Upper lobe of right lung (tissue), 1 donor: ENCODE measurements around the gene SPPL2A. TPM values are rescaled to one million over a fixed set of nuclear protein-coding genes. Genes with fewer than 3 reads are reported as not detected.

Source experiments
- ATAC-seq: fragments of 200-7000 bp; cut with Tn5 transposase; one replicate; pipeline ENCODE4 v1.9.1; 2020; ENCODE audit warnings: mild to moderate bottlenecking, moderate library complexity
- DNase-seq: peaks from one replicate; pipeline ENCODE4 v3.0.0-alpha.2; 2020
- H3K27ac ChIP-seq: fragments of 200-600 bp; one replicate; pipeline ENCODE4 v1.8.0; 2022
- H3K27me3 ChIP-seq: fragments of 200-600 bp; one replicate; pipeline ENCODE4 v1.8.0; 2022; ENCODE audit warnings: mild to moderate bottlenecking
- H3K36me3 ChIP-seq: fragments of 200-600 bp; one replicate; pipeline ENCODE4 v1.8.0; 2022
- H3K4me1 ChIP-seq: fragments of 200-600 bp; one replicate; pipeline ENCODE4 v1.8.0; 2022
- H3K4me3 ChIP-seq: fragments of 200-600 bp; one replicate; pipeline ENCODE4 v1.8.0; 2022; ENCODE audit warnings: mild to moderate bottlenecking
- H3K9me3 ChIP-seq: fragments of 200-600 bp; one replicate; pipeline ENCODE4 v1.8.0; 2022
- intact Hi-C: fragments of 100-400 bp; cut with DNase I; formaldehyde crosslinking; loops from one replicate; pipeline ENCODE4 v1.11.0; 2022
- total RNA-seq: library from RNA; stranded (reverse); fragmentation: NEBNext Ultra II Directional; extraction: Animal tissue kit (Norgen Biotek cat#: 25700); gene quantifications from one replicate; pipeline ENCODE4 v1.2.1, GENCODE V29; 2021
- TF ChIP-seq, protein P1 (sequence below): fragments of 200-600 bp; IDR thresholded peaks from one replicate; pipeline ENCODE4 v1.8.0; 2022; ENCODE audit warnings: antibody characterized with exemption
- donor health status: DM: no; HTN: yes; CAD: no; lungs with severe emphysema.

SPPL2A gene
- total RNA-seq, 1 donor from 2014 or later = 112 TPM

GRCh38 chr15:50810128-50810527 is 44.6 kb upstream of the SPPL2A start:
- no peaks in the 10 kb centered on the region for H3K36me3 ChIP-seq
- H3K4me3 ChIP-seq = no peak overlapping the region
- DNase-seq (no peak), ATAC-seq (no peak)
- H3K27ac ChIP-seq = no peak overlapping the region
- no peaks in the 10 kb centered on the region for H3K9me3 ChIP-seq
- intact Hi-C loops = no loop called here
- H3K27me3 ChIP-seq = no peaks in the 10 kb centered on the region
- TF ChIP-seq, protein P1, sequence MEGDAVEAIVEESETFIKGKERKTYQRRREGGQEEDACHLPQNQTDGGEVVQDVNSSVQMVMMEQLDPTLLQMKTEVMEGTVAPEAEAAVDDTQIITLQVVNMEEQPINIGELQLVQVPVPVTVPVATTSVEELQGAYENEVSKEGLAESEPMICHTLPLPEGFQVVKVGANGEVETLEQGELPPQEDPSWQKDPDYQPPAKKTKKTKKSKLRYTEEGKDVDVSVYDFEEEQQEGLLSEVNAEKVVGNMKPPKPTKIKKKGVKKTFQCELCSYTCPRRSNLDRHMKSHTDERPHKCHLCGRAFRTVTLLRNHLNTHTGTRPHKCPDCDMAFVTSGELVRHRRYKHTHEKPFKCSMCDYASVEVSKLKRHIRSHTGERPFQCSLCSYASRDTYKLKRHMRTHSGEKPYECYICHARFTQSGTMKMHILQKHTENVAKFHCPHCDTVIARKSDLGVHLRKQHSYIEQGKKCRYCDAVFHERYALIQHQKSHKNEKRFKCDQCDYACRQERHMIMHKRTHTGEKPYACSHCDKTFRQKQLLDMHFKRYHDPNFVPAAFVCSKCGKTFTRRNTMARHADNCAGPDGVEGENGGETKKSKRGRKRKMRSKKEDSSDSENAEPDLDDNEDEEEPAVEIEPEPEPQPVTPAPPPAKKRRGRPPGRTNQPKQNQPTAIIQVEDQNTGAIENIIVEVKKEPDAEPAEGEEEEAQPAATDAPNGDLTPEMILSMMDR = no peak
- no peaks in the 10 kb centered on the region for H3K4me1 ChIP-seq

DNA sequence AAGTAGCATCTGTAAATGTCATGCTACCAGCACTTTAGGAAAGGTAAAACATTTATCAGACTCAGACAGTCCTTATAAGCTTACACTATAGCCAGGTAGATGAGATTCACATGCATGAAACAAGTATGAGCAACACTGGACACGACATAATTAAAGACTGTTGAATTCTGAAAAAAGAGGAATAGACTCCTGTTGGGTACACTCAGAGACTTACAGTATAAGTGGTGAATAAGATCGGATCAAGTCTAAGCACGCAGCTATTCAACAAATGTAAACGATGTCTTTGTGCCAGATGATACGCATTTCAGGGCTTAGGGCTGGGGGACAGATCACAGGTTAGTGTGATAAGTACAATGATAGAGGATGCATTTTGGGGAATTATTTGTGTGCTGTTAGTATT is 43.2 kb upstream of the SPPL2A start:
- Histone ChIP-seq H3K9me3 (no peaks in the 10 kb centered on the region), H3K4me1 (no peaks in the 10 kb centered on the region), H3K36me3 (no peaks in the 10 kb centered on the region), H3K27ac (no peak overlapping the region), H3K27me3 (no peaks in the 10 kb centered on the region), H3K4me3 (no peak overlapping the region)
- TF ChIP-seq, protein P1 = no peak
- intact Hi-C loops = no loop called here
- ATAC-seq (no peak), DNase-seq (no peak)

DNA sequence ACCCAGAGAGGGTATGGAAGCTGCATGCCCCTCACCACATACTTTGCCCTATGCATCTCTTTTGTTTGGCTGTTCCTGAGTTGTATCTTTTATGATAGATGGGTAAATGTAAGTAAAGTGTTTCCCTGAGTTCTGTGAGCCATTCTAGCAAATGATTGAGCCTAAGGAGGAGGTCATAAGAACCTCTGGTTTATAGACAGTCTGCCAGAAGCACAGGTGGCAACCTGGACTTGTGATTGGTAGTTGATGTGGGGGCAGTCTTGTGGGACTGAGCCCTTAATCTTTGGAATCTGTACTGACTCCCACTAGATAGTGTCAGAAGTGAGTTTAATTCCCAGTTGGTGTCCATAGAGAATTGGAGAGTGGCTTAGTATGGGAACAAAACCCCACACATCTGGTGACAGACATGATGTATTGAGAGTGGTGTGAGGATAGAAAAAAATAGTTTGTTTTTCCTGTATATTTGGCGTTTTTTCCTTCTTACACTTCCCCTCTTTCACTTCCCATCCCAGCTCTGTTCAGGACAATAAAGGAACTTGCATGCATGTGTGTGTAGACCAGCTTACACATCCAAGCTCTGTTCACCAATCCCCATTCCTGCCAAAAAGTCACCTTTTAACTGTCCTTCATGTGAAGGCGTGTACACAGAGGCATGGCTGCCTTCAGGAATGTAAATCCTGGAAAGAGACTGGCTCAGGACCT is 38.1 kb upstream of the SPPL2A start:
- intact Hi-C loops = no loop called here
- TF ChIP-seq, protein P1 = no peak
- H3K4me1 ChIP-seq = no peaks in the 10 kb centered on the region

GRCh38 chr15:50800715-50801114 is 35.2 kb upstream of the SPPL2A start:
- TF ChIP-seq, protein P1 = no peak
- no peaks in the 10 kb centered on the region for H3K36me3 ChIP-seq
- H3K4me3 ChIP-seq = no peak overlapping the region
- no peaks in the 10 kb centered on the region for H3K4me1 ChIP-seq
- H3K9me3 ChIP-seq = no peaks in the 10 kb centered on the region
- ATAC-seq (no peak), DNase-seq (no peak)
- intact Hi-C loops = no loop called here
- H3K27ac ChIP-seq = no peak overlapping the region
- no peaks in the 10 kb centered on the region for H3K27me3 ChIP-seq

More for the DNA sequence above, 38.1 kb upstream of the SPPL2A start:
- Histone ChIP-seq H3K4me3 (no peak overlapping the region), H3K27me3 (no peaks in the 10 kb centered on the region), H3K36me3 (no peaks in the 10 kb centered on the region), H3K9me3 (no peaks in the 10 kb centered on the region), H3K27ac (no peak overlapping the region)
- DNase-seq (no peak), ATAC-seq (peak; percentile 21)

DNA sequence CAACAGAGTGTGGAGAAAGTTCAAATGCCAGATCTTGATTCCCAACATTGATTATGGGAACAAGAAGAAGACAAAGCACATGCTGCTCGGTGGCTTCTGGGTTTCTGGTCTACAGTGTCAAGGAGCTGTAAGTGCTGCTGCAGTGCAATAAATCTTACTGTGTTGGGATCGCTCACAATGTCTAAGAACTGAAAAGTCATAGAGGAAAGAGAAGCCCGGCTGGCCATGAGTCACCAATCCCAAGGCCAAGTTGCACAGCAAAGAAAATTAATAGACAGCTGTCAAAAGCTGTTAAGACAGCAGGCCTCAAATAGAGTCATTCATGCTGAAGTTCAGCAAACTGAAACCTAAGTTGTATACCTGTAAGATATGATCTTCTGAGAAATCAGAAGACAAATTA is 33.2 kb upstream of the SPPL2A start:
- no peak overlapping the region for H3K27ac ChIP-seq
- H3K4me1 ChIP-seq = no peaks in the 10 kb centered on the region
- TF ChIP-seq, protein P1 = no peak
- no peaks in the 10 kb centered on the region for H3K27me3 ChIP-seq
- no peaks in the 10 kb centered on the region for H3K36me3 ChIP-seq
- no peaks in the 10 kb centered on the region for H3K9me3 ChIP-seq
- DNase-seq (no peak), ATAC-seq (no peak)
- intact Hi-C loops = no loop called here
- no peak overlapping the region for H3K4me3 ChIP-seq

- ATAC-seq (peak; percentile 42), DNase-seq (no peak)
- Histone ChIP-seq H3K4me3 (no peak overlapping the region), H3K27me3 (no peaks in the 10 kb centered on the region), H3K4me1 (no peaks in the 10 kb centered on the region), H3K27ac (no peak overlapping the region), H3K9me3 (no peaks in the 10 kb centered on the region), H3K36me3 (no peaks in the 10 kb centered on the region)
- TF ChIP-seq, protein P1 = no peak
- intact Hi-C loops = no loop called here
Observed at GRCh38 chr15:50797926-50798325, 32.4 kb upstream of the SPPL2A start.
